DMS114 treated with DMSO at 0.1 percent for 48 hours (cell line): Measurements from ENCODE around the gene ZFAND4.
A peak's percentile ranks its signal among the peaks of the same experiment; 100 is the strongest.
"Not testable (repeated sequence)": the region's sequence is repeated elsewhere in the genome, so short reads cannot be mapped to it uniquely, and the experiment has no call there.

Experiments
- DNase-seq: peaks from one replicate; lab custom pipeline; 2025; ENCODE audit not compliant: unreplicated experiment; lab: John Stamatoyannopoulos, UW

The ZFAND4 gene

DNA sequence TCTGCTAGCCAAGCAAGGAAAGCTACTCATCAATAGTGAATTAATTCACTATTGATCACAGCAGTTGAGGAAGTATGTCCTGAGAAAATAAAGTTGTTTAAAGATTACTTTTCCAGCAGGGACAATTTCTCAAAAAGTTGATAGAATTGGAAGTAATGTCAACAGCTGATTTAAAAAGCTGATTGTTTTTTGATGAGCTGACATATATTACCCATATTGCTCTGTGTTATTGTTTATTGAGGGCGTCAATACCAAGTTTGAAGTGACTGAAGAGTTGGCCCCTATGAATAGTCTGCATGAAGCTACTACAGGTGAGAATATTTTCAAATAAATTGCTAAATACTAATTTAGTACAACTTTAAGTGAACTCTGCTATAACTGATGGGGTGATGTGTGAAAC is 28.0 kb downstream of the ZFAND4 start:
- DNase-seq = no peak

- no peak for DNase-seq
Measured at GRCh38 chr10:45640941-45641340, 31.6 kb downstream of the ZFAND4 start.

DNA sequence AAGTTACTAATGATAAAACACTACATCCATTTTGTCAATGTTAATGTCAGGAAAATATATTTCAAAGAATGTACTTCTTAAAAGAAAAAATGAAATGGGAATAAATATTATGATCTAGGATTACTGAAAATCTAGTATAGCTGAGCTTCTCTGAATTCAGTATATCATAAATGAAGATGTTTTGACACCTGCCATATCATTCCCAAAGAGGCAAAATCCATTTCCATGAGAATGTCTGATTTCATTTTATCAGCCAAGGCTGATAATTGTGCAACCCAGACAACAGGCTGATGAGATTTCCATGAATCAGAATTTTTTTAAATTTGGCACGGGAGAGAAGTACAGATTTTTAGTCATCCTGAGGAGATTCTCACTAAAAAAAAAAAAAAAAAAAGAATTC is 32.5 kb downstream of the ZFAND4 start:
- DNase-seq = no peak

GRCh38 chr10:45627412-45628048 is 45.0 kb downstream of the ZFAND4 start:
- no peak for DNase-seq

- DNase-seq = no peak
Measured at GRCh38 chr10:45625879-45626278, 46.7 kb downstream of the ZFAND4 start.

- DNase-seq = no peak
Measured at GRCh38 chr10:45624724-45625123, 47.8 kb downstream of the ZFAND4 start.

- DNase-seq = no peak
Measured at GRCh38 chr10:45614869-45615268, 57.7 kb downstream of the ZFAND4 start.

- DNase-seq = no peak
Measured at GRCh38 chr10:45612741-45613140, 59.8 kb downstream of the ZFAND4 start.

- no peak for DNase-seq
Measured at GRCh38 chr10:45608052-45608451, 64.5 kb downstream of the ZFAND4 start.

- DNase-seq = no peak
Measured at GRCh38 chr10:45607276-45607675, 65.3 kb downstream of the ZFAND4 start.

GRCh38 chr10:45602836-45603235 is 69.7 kb downstream of the ZFAND4 start:
- no peak for DNase-seq

DNA sequence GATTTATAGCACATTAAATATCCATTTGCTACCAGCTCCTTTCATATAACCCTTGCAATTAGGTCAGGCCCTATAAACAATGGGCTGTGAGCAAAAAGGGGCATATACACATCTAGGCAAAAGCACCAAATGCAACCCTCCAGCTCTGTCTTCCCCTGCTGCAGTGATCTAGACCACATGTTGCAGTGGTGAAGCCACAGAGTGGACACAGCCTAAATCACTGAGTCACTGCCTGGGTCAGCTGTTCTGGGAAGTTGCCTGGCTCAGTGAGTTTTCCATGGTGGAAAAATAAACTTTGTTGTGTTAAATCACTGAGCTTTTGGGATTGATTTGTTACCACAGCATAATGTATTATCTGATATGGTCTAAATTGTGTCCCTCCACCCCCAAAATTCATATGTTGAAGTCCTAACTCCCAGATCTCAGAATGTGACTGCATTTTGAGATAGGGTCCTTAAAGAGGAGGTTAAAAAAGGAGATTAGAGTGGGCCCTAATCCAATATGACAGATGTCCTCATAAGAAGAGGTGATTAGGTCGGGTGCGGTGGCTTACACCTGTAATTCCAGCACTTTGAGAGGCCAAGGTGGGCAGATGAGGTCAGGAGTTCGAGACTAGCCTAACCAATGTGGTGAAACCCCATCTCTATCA is 70.4 kb downstream of the ZFAND4 start:
- DNase-seq = no peak

DNA sequence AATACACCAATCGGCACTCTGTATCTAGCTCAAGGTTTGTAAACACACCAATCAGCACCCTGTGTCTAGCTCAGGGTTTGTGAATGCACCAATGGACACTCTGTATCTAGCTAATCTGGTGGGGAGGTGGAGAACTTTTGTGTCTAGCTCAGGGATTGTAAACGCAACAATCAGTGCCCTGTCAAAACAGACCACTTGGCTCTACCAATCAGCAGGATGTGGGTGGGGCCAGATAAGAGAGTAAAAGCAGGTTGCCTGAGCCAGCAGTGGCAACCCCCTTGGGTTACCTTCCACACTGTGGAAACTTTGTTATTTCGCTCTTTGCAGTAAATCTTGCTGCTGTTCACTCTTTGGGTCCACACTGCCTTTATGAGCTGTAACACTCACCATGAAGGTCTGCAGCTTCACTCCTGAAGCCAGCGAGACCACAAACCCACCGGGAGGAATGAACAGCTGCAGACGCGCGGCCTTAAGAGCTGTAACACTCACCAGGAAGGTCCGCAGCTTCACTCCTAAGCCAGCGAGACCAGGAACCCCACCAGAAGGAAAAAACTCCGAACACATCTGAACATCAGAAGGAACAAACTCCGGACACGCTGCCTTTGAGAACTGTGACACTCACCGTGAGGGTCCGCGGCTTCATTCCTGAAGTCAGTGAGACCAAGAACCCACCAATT is 71.2 kb downstream of the ZFAND4 start:
- DNase-seq = not testable (repeated sequence)

GRCh38 chr10:45600337-45601253 is 72.0 kb downstream of the ZFAND4 start:
- DNase-seq = not testable (repeated sequence)

- DNase-seq = no peak
Measured at GRCh38 chr10:45599646-45600045, 72.9 kb downstream of the ZFAND4 start.

DNA sequence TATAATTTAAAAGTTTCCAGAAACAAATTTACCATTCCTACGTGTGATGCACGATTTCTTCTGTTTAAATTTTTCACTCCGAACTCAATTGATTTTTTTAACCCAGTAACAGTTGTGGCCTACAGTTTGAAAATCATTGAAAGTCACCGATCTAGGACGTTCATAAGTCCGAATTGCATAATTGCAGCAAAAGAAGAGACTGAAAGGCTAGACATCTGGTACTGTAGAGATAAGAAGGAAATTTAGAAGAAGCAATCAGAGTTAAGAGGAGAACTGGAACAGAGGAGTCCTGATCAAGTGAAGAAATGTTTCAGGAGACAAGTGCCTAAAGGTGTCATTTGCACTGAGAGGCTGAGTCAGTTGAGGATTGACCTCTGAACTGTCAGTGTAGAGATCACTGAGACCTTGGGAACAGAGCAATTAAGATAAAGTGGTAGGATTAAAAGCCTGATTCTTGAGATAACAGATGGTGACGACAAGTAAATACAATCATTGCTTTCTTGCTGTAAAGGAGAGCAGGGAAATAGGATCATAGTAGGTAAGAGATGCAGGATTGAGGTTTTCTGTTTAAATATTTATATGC is 73.5 kb downstream of the ZFAND4 start:
- DNase-seq = no peak

GRCh38 chr10:45596526-45596925 is 76.0 kb downstream of the ZFAND4 start:
- DNase-seq = no peak

DNA sequence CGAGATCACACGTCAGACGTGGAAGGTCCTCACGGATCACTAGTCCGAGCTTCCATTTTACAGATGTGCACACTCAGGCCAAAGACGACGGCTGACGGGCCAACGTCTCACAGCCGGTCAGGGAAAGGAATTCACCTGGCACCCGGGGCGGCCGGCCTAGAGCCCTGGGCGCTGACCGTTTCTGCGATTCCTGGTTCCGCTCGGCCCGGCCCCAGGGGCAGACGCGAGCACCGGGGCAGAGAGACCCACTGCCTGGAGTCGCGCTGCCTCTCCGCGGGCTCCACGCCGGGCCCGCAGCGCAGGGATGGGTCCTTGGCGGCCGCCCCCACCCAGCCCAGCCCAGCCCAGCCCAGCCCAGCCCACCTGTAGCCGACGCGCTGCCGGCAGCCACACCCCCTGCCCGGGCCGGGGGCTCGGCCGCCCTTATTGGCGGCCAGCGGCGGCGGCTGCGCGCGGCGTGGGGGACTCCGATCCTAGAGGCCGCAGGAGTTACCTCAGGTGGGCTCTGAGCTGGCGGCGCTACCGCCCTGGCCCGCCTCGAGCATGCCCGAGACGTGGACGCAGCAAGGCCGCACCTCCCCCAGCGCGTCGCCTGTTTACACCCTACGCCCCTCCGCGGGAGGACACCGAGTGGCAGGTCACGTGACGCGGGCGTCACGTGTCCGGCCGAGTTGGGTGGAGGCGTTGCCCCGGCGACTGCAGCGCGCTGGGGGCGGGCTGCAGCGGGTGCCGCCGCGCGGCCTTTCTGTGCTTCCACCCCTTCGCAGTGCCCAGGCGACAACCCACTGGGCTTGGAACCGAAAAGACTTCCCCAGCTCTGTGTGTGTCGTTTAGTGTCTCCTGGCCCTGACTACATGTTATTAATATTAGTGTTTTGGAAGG is 78.1 kb downstream of the ZFAND4 start:
- peak; percentile 87 for DNase-seq

- no peak for DNase-seq
Measured at GRCh38 chr10:45593938-45594275, 78.7 kb downstream of the ZFAND4 start.

DNA sequence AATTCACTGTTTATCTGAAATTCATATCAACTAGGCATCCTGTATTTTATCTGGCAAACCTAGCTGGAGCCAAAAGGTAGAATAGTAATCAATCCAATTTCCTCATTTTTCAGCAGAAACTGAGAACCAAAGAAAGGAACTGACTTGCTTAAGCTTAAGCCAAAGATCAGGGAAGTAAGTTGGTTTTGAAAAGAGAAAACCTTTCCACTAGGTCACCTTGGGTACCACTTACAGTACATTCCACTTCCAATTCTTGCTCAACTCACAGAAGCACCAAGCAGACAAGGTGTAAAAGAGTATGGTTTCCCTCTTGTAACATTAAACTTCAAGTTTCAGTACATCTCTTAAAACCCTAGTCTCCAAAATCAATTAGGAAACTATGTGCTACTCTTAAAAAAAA is 79.6 kb downstream of the ZFAND4 start:
- no peak for DNase-seq
